ENCODE measurements around the gene SLC39A2. TPM values are rescaled to one million over a fixed set of nuclear protein-coding genes. Genes with fewer than 3 reads are reported as not detected.

Gene SLC39A2
- polyA plus RNA-seq, 1 of the 3 experiments (the other 2 are of a cell fraction) = not detected

DNA sequence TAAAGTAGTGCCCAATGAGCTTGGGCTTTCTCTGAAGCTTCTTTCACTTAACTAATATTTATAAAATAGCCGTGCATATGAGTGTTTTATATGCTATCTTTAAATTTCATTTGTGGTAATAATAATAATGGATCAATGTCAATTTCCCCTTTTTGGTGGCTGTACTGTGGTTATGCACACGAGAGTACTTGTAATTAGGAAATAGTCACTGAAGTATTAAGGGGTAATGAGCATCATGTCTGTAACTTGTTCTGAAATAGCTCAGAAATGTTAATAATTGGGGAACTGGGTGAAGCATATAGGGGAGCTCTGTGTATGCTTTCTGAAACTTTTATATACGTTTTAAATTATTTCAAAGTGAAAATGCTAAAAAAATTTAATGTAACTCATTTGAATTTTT lies 51.5 kb downstream of the SLC39A2 start (continued):
- TF ChIP-seq, protein P1, sequence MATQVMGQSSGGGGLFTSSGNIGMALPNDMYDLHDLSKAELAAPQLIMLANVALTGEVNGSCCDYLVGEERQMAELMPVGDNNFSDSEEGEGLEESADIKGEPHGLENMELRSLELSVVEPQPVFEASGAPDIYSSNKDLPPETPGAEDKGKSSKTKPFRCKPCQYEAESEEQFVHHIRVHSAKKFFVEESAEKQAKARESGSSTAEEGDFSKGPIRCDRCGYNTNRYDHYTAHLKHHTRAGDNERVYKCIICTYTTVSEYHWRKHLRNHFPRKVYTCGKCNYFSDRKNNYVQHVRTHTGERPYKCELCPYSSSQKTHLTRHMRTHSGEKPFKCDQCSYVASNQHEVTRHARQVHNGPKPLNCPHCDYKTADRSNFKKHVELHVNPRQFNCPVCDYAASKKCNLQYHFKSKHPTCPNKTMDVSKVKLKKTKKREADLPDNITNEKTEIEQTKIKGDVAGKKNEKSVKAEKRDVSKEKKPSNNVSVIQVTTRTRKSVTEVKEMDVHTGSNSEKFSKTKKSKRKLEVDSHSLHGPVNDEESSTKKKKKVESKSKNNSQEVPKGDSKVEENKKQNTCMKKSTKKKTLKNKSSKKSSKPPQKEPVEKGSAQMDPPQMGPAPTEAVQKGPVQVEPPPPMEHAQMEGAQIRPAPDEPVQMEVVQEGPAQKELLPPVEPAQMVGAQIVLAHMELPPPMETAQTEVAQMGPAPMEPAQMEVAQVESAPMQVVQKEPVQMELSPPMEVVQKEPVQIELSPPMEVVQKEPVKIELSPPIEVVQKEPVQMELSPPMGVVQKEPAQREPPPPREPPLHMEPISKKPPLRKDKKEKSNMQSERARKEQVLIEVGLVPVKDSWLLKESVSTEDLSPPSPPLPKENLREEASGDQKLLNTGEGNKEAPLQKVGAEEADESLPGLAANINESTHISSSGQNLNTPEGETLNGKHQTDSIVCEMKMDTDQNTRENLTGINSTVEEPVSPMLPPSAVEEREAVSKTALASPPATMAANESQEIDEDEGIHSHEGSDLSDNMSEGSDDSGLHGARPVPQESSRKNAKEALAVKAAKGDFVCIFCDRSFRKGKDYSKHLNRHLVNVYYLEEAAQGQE (IDR thresholded peaks at IDR 0.05; ENCODE audit: low read depth, low read length) = no peak
- TF ChIP-seq, protein P2, sequence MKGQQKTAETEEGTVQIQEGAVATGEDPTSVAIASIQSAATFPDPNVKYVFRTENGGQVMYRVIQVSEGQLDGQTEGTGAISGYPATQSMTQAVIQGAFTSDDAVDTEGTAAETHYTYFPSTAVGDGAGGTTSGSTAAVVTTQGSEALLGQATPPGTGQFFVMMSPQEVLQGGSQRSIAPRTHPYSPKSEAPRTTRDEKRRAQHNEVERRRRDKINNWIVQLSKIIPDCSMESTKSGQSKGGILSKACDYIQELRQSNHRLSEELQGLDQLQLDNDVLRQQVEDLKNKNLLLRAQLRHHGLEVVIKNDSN (IDR thresholded peaks at IDR 0.05; ENCODE audit: borderline replicate concordance, low read depth) = no peak
- no peak for TF ChIP-seq RXRA (IDR thresholded peaks at IDR 0.05; ENCODE audit: borderline replicate concordance, low read depth)

Small RNAs within 50 kb of the gene (small RNA-seq; reads per million reads assigned to genes)
- gene RN7SL189P = 0 to 0.10 (median 0) reads per million in 7 experiments

Other genes starting within 250 kb of the SLC39A2 start
- not detected in 2 replicates for gene EDDM3B, start 230.9 kb upstream of the SLC39A2 start, polyA plus RNA-seq (2012; rRNA removed)
- not detected in 2 replicates for gene RNASE6, start 218.0 kb upstream of the SLC39A2 start, polyA plus RNA-seq (2012; rRNA removed)
- gene RNASE1, start 196.4 kb upstream of the SLC39A2 start, polyA plus RNA-seq (2012; rRNA removed) = not detected in 2 replicates
- gene RNASE3, start 107.9 kb upstream of the SLC39A2 start, polyA plus RNA-seq (2012; rRNA removed) = not detected in 2 replicates
- gene RNASE2, start 43.8 kb upstream of the SLC39A2 start, polyA plus RNA-seq (2012; rRNA removed) = not detected in 2 replicates
- gene METTL17, start 9.3 kb upstream of the SLC39A2 start, polyA plus RNA-seq (2012; rRNA removed) = 104 and 144 TPM in 2 replicates
- gene NDRG2, start 25.8 kb downstream of the SLC39A2 start, polyA plus RNA-seq (2012; rRNA removed) = 15.8 and 15.9 TPM in 2 replicates
- not detected in 2 replicates for gene TPPP2, start 30.9 kb downstream of the SLC39A2 start, polyA plus RNA-seq (2012; rRNA removed)
- gene RNASE13, start 35.5 kb downstream of the SLC39A2 start, polyA plus RNA-seq (2012; rRNA removed) = 0.10 TPM in 1 of 2 replicates, not detected in the other
- gene RNASE7, start 43.1 kb downstream of the SLC39A2 start, polyA plus RNA-seq (2012; rRNA removed) = not detected in 2 replicates
- gene RNASE8, start 58.5 kb downstream of the SLC39A2 start, polyA plus RNA-seq (2012; rRNA removed) = not detected in 2 replicates
- 58.8 and 64.2 TPM in 2 replicates for gene ARHGEF40, start 71.0 kb downstream of the SLC39A2 start, polyA plus RNA-seq (2012; rRNA removed)
- 22.1 and 24.1 TPM in 2 replicates for gene ZNF219, start 99.4 kb downstream of the SLC39A2 start, polyA plus RNA-seq (2012; rRNA removed)
- 0.82 and 0.94 TPM in 2 replicates for gene TMEM253, start 101.8 kb downstream of the SLC39A2 start, polyA plus RNA-seq (2012; rRNA removed)
- not detected in 2 replicates for gene OR5AU1, start 156.8 kb downstream of the SLC39A2 start, polyA plus RNA-seq (2012; rRNA removed)

Measured in SK-N-SH (cell line).